NCI-H774 (cell line): ENCODE results near the gene NUMA1.

Source experiments
- DNase-seq: peaks from one replicate; lab custom pipeline; 2025; lab: John Stamatoyannopoulos, UW

NUMA1 gene

DNA sequence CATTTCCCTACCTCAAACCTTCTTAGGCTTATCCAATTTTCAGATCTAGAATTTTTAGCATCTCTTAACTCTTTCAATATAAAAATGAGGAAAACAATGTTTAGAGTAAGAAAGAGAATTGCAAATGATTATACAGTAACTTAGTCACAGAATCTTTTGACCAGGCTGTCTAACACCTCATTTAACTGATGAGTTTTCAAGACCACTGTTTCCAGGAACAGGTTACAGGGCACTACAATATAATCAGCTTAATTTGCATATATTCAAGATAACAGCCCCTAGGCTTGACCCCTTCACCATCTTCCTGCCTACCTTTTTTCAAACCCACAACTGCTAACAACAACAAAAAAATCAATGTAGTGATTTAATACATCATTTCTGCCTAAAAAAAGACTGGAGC is 12.7 kb downstream of the NUMA1 start:
- DNase-seq, result no peak

DNA sequence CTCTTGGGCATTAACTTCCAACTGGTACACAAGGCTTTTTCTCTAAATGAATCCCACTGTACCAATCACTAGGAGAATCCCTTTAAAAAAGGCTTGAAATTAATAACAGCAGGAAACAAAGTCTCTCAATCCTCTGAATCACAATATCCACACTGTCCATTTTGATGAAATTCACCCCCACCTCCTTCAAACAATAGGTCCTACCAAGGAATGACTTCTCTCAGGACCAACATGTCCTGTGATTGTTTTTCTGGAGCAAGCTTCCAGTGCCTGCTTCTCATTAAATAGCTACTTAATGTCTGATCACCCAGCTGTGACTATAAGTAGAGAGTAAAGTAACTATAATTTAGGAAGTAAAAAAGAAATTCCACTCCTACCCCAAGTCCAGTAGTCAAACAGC is 13.1 kb downstream of the NUMA1 start:
- DNase-seq, result no peak

DNA sequence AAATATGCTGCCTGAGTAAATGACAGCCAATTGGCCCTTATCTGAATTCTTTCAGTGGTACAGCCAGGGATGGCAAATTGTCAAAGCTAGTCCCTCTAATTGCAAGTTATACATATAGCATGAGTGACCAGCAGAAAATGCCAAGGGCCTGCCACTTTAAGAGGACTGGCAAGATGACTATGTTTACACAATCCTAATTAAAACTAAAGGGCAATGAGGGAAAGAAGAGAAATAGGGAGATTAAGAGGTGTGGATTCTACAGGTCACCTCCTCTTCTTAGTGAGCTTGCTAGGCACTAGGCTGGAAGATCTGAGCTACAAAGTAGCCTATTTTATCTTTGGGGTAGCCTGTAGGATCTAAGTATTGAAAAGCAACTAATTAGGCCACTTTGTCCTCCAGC is 13.5 kb downstream of the NUMA1 start:
- no peak for DNase-seq

DNA sequence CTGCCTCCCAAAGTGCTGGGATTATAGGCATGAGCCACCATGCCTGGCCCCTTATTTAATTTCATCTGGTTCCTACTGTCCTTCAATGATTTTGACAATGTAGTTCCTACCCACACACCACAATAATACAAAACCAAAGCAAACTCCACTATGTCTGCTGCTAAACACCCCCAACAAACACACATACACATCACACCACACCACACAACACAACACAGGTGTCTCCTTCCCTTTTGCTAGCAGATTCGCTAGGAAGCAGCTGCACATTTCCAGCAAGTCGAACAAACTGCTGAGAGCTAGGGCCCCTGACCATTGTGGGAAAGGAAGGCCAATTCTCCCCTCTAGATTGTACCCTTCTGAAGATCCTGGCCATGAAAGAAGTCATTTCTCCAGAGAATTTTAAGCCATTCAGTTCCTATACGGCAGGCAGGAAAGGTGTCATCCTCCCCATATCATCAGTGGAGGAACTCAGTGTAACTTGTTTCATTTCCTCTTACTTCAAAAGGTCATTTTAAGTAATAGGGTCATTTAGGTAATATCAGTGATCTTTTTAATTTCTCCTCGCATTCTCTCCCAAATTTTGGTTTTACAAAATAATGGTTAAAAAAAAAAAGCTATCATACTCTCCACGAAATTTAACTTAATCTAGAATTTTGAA is 18.5 kb downstream of the NUMA1 start:
- no peak for DNase-seq

DNA sequence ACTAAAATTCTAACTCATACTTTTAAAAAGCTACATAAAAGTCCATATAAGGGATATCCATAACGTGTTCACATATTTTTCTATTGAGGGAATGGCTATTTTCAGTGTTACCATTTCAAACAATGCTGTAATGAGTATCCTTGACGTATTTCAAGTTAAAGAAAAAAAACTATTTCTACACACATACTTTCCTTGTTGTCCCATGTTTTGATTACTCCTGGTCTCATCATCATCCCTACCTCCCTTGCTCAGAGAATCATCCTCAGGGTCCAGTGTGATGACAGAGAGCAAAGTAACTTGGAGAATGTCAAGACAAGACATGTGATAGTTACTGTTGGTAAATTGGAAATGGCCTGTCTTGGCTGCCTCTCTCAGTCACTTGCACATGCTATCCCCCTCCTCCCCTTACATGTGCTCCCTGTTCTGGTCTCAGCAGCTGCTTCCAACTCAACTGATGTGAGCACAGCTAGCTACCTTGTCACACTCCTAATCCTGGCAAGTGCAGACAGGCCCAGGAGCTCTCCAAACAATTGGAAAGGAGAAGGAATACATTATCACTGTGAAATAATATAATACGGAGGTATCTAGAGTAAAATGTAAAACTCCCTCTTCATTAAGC is 21.8 kb downstream of the NUMA1 start:
- DNase-seq, result no peak

DNA sequence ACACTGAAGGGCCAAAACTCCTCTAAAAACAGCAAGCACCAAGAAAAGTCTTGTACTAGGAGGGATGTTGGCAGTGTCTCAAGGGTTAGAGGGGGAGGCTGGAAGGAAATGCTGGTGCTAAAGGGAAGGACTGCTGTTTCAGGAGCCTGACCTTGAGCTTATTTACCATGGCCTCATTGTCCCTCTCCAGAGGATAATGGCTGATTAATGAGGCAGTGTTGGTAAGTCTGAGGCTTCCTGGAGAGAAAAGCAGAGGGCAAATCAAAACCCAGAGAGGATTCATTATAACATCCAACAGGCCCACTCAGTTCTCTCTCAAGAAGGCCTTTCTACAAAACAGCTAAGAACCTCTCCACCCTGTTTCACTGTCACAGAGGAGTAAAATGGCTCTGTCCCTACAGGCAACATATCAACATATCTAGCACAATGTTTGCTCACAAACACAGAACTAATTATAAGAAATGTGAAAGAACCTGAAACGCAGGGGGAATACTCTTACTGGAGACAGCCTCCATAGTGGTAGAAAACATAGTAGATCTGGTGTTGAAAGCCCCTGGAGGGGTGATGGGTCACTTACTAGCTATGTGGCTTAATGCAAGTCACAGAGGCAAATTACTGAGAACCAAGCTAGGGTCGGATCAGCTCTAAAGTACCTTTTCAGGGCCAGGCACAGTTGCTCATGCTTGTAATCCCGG is 31.4 kb downstream of the NUMA1 start:
- no peak for DNase-seq

DNA sequence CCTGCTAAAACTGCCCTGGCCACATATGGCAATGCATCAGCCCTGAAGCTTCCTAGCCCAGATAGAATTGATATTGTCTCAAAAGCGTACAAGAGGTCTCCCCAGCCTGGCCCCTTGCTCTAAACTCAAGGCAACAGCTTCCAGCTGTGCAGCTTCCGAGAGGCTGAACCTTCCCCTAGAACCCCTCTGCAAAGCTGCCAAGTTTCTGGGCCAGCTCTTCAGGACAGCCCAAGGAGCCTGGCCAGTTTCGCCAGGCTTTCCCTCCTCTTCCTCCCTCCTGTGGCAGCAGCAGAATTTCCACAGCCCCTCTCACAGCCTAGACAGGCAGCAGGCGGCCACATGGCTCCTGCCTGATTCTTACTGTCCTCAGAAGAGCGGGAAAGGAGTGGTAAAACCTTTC is 34.5 kb downstream of the NUMA1 start:
- DNase-seq, result no peak

DNA sequence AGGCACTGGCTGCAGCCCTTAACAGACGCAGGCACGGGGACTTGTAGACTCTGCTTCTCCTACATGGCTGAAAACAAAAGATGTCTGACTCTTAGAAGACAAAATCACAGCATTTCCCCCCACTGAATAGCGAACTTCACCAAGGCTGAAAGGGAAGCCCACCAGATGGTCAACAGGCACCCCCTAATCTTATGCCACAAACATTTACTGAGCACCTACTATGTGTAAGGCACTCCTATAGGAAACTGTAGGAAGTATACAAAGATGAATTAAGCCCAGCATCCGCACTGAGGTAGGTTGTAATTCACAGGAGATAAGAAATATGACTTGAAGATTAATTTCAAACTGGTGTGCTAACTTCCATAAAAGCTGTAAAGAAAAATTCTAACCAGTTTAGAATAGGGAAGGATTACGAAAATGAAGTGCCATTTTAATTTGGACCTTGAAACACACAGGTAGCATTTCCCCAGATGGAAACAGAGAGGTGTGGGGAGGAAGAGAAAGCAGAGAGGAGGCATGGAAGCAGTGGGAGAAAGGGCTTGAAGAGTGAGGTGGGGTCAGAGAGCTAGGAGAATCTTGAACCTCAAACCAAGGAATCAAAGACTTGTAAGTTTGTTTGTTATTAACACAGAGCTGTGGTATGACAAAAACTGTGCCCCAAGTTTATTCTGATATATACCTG is 38.1 kb downstream of the NUMA1 start:
- no peak for DNase-seq

DNA sequence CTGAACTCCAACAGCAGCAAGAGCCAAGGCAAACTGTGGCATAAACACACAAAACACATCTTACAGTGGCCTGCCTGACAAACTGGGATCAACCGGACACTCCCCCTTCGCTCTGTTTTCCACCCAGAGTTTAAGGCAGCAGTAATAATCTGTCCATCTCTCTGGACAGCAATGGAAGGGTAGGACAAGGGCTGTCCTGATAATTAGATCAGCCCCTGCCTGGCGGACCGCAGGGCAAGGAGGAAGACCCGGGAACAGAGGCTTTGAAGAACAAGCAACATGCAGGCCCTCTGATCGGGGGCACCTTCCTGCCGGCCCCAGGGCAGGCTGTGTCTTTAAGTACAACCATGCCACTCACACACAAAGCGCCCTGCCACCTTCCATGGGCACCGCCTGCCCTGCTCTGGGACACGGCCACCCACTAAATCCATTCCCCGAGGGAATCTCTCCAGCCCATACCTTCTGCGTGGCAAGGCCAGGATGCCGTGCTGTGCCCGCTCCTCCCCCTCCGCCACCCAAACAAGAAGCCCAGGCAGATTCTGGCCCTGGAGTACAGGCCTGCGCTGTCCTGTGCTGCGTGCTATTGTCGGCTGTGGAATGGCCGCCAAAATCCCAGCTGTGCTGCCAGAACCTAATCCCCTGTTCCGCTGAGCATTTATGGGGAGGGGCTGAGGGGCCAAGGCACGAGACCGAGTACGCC is 38.8 kb downstream of the NUMA1 start:
- DNase-seq, result peak; percentile 37

DNA sequence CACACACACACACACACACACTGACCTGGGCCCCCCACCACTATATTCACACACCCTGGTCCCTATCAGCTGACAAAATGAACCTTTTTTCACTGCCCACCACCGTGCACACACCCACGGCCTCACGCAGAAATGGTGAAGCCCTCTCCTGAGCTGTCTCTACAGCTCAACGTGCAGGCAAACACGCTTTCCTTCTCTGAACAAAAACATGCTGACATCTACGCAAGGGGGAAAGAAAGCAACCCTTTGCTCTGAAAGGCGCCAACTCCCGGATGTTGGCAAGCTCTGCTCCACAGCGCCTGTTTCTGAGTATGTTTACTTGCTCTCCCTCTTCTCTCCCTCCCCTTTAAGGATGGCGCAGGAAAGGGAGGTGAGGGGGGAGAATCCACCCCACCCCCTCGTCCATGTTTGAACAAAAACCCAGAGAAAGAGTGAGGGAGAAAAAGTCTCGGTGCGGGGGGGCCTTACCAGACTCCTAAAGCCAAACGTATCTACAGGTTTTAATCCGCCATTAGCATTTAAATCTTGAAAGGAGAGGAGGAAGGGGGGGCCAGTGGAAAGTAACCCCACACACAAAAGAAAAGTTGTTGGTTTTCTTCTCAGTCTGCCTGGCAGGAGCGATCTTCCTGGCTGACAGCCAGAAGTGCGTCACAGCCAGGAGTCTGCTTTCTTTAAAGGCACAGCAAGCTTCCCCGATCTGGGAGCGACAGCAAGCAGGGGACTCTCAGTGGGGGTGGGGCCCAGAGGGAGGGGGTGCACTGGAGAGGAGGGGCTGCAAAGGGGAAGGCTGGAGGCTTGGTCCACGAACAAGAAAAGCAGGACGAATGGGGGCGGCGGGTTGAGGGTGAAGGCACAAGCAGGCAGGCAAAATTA is 39.6 kb downstream of the NUMA1 start:
- DNase-seq, result peak; percentile 88

DNA sequence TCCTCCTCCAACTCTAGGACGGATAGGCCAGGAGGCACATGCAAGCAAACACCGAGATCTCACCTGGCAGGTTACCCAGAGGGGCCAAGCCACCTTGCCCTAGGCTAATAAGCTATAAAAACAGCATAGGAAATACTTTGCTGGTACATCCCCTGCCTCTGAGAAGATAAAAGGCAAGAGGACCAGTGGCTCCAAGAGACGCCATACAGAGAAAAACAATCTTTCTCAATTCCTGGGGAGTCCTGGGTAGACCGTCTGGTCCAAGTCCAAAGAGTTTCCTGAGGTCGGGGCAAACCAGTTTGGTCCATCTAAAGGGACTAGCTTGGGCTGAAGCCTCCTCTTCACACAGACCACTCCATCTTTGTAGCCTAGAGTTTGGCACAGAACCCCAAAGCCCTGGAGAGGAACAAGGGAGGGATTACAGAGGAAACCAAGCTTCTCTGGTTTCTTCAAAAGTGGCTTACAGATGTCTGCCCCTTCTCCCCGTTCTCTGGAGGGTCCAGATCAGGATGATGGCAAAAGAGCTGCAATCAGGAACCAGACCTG is 40.4 kb downstream of the NUMA1 start:
- no peak for DNase-seq

DNA sequence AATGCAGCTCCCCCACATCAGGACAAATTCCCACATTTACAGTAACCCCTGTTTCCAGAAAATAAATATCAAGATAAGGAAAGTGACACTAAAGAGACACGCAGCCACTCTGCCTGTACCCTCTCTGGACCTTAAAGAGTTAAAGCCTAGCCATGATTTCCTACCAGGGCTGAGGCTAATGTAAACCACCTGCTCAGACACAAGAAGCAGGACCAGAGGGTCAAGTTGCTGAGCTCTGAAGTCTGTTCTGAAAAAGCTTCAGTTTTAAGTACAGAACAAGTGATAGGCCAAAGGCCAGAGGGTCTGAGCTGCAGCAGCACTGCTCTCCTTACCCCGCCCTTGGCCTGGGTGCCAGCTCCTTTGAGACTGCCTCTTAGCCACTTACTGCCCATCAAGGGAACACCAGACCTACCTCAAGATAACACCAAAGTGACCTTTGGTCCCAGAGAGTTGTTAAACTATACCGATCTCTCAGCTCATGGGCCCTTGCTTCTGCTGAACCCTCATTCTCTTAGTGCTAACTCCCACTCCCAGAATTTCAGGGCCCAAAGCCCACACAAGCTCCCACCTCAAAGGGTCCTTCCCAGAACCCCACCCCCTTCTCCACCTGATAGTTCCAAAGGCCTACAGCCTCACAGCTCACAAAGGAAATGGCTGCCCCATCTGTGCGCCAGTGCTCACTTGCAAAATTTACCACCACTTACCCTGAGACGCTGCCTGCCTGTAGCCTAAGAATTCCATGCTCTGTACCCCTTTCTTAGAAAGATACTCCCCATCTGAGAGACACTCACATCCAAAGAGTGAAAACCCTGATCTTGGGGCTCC is 41.1 kb downstream of the NUMA1 start:
- no peak for DNase-seq

DNA sequence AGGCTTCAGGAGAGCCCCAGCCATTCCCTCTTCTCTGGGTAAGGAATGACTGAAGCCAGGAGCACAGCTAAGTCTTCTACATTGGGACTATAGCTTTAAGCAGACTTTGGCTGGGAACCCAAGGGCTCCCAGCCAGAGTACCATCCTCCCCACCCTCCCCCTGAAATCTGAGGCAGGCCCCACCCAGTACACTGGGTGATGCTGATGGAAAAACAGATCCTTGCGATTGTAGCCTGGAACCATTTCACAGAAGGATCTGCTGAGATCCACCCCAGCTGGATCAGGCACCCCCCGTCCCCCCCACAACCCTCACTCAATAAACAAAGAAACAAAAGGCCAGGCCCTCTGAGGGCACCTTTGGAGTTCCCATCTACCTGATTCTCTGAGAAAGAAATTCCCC is 41.9 kb downstream of the NUMA1 start:
- DNase-seq, result no peak

DNA sequence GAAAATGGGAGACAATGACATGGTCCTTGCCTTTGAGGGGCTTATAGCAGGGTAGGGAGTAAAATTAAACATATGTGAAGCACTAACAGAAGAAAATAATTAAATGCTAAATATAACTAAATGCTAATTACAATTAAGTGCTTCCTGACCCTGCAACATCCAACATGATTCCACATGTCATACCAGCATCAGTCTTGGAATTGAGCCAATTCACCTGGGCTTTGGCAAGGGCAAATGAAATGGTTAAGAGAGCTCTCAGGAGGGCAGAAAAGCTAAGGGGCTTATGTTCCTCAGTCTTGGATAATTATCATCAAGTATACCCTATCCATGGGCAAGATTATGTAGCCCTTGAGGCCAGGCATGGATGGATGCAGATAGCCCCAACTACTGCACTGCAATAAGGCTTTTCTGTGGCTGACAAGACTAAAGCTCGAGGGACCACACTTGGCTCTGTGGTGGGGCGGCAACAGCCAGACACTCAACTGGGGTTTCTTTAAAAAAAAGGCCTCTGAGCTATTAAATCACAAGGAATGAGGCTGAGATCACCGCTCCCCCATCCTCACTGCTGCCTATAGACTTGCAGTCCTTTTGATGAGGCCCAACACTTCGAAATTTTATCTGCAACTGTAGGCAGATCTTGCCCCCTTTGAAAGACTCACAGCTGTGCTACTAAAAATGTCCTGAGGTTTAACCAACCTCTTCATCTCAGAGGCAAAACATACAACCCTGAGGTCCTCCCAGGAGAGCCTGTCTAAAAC is 42.6 kb downstream of the NUMA1 start:
- no peak for DNase-seq

DNA sequence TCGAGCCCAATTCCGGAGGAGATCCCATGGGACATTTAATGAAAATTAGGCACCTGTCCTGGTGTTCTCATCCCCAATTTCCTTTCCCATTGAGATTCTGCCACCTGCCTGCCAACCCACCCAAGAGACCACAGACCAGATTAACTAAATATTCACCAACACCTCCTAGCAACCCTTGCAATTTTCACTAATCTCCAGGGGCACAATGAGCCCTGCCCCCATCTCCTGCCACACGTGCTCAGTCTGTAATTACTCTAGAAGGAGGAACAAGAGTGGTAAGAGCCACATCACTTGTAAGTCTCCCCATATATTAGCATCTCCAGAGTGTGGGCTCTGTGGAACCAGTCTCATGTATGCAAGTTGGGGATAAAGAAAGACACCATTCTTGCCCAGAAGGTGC is 43.7 kb downstream of the NUMA1 start:
- no peak for DNase-seq

DNA sequence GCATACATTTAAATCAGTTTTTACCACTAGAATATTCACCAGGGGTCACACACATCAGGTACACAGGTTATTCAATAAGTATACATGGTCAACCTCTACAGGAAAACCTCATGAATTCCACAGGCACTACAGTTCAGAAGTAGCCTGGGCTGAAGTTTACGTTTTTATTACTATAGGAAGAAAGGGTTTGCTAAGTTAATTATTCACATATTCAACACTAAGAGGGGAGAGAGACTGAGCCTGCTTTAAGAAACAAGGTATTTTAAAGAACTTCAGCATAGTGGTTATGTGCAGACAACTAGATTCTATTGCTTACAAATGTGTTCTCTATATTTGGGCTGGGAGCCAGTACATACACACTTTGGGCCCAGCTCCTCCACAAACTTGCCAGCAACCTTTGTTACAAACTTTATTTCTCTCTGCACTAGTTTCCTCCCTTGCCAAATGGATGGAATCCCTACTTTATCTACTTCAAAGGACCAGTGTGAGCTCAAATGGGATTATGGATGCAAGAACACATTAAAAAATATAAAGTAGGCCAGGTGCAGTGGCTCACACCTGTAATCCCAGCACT is 49.8 kb downstream of the NUMA1 start:
- DNase-seq, result no peak

DNA sequence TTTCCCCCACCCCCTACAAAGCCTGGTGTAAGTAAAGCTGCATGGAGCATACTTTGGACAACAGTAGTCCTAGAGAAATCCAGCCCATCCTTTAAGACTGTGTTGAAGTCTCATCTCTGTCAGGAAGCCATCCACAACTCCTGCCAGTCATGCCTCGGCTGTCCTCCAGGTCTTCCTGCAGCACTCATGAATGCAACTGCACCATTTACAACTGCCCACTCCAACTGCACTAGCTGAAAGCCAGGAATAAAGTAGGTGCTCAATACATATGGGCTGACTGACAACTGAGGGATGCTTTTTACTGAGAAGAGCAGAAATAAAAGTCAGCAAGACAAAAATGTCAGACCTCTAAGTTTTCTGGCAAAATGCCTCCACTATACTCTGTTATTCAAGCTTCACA is 54.3 kb downstream of the NUMA1 start:
- no peak for DNase-seq

DNA sequence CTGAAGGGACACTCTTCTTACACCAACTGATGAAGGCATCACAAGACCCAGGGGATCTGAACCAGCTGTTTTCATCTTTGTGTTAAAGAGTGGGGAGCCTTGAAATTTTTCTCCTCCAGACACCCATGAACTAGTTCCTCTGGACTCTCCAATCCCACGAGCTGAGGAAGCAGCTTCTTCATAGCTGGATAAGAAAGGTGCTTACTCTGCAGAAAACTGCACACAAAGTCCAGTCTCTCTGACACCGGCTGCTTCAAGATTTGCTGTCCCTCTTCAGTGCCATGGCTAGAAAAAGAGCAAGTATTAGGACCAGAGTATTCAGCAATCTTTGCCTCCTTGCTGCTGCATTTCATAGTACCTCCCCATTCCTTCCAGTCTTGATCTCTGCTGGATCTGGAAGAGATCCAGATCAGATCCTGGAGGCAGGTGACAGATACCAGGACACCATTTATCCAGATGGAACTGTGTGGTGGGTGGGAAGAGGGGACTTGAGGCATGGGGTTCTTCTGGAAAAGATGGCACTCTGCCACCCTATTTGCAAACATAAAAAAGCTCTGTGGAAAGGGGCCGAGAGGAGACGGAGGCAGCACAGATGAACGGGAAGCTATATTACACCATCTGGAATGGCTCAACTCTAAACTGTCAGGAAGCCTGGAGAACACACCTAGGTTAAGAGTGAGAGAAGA is 56.1 kb downstream of the NUMA1 start:
- DNase-seq, result no peak

DNA sequence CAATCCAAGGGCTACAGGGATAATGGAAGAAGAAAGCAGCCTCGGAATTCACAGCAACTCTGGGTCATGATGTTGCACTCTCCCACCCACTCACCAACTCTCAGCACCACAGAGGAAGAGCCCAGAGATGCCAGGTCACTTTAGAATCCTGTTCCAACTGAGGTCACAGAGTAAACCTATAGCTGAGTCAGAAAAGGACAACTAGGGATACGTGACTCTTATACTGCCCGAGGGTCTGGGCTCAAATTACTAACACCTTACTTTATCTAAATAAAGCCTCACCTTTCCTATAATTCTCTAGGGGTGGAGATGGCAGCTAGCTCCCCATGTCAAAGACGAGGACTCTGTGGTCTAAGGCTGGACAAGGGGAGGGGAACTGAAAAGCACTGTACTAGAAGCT is 57.0 kb downstream of the NUMA1 start:
- DNase-seq, result no peak
